GM19452 (cell line): ENCODE results near the gene GALNT17.
"Not testable (repeated sequence)": the region's sequence is repeated elsewhere in the genome, so short reads cannot be mapped to it uniquely, and the experiment has no call there.

ENCODE experiments used
- ATAC-seq: cut with Tn5 transposase; IDR thresholded peaks from one replicate; pipeline ENCODE4 v1.9.1; 2021; ENCODE audit not compliant: unreplicated experiment

GALNT17 gene

DNA sequence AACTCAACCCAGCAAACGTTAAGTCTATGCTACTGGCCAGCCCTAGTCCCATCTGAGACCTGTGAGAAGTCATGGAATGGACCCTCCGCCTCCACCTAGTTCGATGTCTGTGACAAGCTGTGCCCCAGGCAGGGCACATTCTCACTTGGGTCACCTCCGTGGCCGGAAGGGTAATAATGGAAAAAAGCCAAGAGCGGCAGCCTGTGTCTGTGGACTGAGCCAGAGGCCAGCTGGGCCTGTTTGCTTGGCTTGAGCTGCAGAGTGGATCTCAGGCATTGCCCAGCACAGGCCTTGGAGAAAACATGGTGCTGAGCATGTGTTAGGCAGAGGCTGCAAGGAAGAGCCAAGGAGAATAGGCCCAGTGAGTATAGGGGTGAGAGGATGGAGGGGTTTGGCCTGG, 97.8 kb downstream of the GALNT17 start:
- no peak for ATAC-seq

DNA sequence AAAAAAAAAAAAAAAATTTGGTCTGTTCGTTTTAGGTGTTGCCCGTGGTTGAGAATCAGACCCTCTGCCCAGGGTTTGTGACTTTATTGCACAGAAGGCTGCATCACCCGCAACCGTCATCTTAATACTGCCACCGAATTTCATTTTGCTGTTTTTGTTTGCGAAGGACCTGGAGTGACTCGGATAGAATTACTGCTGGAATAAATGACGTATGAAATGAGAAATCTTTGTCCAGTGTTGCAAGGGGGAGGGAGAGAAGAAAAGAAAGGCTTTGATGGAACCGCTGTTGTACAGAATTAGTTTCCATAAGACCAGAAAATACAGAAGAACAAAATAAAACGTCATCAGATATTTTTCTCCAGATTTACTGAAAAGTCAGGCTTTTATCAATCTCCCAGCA, 103.3 kb downstream of the GALNT17 start:
- ATAC-seq, result no peak

DNA sequence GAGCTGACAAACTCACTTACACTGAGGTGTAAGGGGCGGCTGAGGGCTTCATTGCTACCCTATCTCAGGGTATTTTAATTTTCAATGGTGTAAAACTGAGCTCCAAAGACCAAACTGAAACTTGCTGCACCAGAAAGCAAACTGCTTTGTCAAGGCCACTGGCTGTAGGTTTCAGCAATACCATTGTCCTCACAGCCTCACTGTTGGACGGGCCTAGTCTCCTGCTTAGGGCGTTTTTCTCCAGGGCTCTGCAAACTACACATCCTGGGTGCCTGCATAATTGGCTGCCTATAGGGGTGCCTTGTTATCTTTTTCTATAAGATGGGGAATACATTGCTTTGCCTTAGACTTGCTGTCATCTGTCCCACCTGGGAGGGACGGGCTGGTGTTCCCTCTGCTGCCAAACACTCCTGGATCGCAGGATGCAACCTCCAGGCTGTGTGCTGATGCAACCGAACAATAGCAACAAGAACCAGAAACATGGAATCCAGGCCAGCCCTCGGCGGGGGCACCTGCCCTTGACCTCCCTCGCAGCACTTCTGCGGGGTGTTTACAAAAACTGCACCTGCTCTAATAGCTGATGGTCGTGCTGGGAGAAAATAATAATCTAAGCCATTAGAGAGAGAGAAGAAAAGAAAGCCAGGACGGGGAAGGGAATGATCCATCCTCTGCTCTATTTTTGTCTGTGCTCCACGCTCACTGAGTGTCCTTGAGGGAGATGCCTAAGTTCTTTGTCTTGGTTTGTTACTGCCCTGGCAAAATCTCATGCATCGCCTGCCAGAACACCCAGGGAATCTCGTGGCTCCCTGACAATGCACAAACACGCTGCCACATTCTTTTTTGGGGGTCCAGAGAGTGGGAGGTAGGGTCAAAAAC, 104.5 kb downstream of the GALNT17 start:
- no peak for ATAC-seq

DNA sequence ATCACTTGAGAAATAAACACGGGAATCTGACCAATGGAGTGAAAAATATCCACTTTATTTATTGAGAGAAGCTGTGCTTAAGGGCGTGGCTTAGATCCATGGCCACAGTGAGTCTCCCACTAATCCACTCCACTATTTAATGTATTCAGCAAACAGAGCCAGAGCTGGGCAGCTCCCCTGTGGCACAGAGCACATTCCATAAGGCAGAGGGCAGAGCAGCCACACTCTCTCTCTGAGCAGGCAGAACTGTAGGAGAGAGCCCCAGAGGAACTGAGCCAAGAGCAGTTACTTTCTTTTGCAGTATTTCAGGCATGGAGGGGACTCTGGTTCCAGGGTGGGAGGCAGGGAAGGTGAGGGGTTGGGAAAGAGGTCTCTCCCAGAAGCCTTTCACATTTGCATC, 106.0 kb downstream of the GALNT17 start:
- ATAC-seq, result no peak

DNA sequence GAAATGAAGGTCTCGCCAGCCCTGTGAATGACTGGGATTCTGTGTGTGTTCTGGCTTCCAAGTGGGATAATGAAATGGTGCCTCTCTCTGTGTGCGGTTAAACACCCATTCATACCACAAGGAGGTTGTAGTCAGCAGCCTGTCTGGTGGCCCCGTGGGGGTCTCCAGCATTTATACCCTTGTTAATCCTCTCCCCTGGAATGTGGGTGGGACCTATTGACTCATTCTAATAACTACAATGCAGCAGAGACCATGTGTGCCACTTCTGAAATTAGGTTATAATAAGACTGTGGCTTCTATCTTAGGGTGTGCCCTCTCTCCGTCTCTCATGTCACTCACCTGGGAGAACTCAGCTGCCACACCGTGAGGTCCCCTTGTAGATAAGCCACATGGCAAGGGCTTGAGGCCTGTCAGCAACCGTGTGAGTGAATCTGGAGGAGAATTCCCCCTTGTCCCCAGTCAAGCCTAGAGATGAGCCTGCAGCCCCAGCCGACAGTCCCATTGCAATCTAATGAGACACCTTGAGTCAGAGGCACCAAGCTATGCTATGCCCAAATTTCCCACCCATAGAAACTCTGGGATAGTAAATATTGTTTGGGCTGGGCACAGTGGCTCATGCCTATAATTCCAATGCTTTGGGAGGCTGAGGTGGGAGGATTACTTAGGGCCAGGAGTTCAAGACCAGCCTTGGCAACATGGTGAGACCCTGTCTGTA, 106.8 kb downstream of the GALNT17 start:
- no peak for ATAC-seq

DNA sequence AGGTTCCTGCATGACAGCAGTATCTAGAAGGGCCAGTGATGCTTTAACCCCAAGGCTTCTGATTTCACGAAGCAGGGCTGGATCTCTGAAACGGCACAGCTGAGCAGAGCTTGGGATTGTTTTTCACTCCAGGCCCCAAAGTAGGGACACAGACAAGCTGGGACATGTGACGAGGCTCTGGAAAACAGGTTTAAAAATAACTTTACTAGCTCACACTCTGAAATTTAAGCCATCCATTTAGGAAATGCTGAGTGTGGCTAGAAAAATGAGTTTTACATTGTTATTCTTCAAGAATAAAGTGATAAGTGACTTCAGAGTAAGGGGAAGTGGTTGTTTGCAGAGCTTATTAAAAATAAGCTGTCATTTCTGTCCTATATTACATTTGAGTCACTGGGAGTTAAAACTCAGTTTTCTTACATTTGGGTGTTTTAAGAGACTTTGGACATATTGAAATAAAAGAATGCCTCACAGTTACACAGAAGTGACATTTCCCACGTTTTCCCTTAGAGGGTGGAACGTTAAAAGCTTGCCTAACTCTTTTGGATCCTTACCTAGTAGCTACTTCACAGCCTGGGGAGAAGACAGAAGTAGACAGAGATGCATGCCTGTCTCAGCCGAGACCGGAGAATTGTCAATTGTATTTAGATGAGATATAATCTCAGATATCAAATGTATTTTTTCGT, 107.8 kb downstream of the GALNT17 start:
- ATAC-seq, result no peak

DNA sequence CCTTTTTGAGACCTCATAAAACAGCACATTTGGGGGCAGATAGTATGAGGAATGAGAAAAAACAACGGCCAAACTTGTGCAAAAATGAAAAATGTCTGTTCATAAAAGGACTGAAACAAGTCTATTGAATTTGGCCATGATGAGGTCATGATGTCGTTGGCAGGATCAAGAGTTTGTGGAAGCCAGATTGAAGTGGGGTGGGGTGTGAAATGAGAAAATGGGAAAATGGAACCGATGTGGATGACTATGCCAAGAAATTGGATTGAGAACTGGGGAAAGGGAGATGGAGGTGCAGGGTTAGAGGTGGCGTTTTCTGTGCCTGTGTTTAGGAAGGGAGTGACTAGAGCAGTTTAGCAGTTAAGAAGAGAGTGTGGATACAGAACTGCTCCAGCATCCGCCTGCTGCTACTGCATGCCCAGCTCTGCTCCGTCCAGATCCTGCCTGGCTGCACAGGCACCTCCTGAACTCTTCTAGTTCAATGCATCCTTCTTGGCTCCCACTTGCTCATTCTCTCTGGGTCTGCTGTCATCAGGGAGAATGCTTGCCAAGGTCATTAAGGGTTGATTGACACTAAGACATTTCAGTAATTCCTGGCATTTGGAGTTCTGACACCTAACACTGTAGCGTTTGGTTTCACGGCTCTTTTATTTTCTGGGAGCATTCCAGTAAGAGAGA, 111.9 kb downstream of the GALNT17 start:
- ATAC-seq, result no peak

DNA sequence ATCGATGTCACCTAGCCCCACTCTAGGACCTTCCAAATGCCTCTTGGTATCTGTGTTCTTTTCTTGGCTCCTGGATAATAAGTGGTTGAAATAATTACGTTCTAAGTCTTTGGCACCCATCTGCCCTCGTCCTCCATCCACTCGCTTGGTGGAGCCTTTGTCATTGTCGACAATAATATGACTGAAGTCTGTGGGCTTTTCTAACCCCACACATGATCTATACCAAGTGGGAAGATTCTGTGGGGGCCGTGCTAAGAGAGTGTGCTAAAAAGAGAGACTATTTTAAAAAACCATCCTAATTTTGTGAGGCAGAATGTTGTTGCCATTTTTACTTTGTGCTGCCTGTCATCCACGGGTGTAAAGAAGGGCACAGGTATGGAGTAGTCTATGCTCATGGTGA, 113.1 kb downstream of the GALNT17 start:
- ATAC-seq, result no peak

DNA sequence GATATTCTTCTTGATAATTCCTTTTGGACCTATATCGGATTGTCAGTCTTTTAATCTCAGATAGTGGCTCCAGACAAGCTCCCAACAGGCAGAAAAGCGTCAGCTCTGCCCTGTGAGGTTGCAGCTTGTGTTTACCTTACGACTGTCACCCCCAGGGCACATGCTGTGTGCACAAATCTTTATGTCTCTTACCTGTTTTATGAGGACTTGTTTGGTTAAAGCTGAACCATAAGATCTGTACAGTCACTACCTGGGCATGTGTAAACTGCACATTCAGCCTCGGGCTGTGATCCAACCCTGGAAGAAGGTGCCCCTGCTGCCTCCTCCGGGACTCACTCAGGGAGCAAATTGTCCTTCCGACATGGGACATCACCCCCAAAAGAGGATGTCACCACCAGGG, 119.8 kb downstream of the GALNT17 start:
- no peak for ATAC-seq

DNA sequence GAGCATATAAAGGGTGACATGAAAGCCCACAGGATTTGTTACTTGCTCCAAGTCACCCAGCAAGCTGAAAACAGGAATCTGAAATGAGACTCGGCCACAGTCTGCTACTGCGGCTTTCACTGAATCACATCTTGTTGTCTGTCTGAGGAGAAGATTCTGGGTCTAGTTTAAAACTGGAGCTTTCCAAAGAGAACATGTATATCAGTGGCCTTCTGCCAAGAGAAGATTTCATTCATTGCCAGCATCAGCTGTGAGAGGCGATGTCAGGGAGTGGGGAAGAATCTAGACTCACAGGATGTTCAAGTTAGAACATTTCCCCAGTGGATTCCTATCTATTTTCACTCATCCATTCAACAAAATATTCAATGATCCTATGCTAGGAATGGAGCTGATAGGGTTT, 122.8 kb downstream of the GALNT17 start:
- no peak for ATAC-seq

DNA sequence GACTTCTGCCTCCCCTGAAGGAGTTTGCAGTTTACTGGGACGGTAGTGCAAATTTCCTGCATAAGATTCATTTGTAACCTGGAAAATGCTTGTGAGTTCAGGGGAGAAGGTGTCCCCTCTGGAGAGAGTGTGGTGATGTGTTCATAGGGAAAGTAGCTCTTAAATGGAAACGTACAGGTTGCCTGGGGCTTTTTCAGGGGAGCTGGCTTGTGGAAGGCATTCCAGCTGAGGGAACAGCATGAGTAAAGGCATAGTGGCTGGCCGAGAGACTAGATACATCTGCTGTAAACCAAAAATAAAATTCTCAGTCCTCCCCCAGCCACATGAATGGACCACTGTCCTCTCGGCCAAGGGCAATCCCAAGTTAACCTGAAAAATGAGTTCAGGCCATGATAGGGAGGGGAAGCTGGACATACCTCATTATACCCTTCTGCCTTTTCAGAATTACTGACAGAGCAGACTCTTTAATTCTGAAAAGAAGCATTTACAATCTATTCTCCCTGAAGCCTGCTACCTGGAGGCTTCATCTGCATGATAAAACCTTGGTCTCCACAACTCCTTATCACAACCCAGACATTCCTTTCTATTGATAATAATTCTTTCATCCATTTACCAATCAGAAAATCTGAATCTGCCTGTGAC, 123.7 kb downstream of the GALNT17 start:
- ATAC-seq, result no peak

DNA sequence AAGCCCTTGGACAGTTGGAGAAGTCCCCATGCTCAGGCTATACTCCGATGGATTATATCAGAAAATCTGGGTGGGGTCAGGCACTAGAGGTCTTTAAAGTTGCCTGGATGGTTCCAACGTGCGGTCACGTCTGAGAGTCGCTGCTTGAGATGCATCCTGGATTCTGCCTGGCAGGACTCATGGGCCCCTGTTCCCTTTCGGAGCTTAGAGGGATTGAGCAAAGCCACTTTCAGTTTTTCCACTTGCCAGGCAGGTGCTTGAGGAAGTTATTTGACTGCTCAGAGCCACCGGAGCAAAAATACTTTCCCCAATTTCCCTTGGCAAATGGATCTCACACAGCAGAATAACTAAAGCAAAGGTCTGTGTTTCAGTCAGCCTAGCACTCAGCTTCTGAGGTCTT, 129.1 kb downstream of the GALNT17 start:
- ATAC-seq, result no peak

DNA sequence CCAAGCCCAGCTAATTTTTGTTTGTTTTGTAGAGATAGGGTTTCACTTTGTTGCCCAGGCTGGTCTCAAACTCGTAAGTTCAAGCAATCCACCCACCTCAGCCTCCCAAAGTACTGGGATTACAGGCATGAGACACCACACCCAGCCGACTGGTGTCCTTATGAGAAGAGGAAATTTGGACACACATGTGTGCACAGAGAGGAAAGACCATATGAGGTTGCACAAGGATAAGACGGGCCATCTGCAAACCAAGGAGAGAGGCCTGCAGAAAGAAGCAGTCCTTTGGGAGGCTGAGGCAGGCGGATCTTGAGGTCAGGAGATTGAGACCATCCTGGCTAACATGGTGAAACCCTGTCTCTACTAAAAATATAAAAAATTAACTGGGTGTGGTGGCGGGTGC, 130.9 kb downstream of the GALNT17 start:
- not testable (repeated sequence) for ATAC-seq

DNA sequence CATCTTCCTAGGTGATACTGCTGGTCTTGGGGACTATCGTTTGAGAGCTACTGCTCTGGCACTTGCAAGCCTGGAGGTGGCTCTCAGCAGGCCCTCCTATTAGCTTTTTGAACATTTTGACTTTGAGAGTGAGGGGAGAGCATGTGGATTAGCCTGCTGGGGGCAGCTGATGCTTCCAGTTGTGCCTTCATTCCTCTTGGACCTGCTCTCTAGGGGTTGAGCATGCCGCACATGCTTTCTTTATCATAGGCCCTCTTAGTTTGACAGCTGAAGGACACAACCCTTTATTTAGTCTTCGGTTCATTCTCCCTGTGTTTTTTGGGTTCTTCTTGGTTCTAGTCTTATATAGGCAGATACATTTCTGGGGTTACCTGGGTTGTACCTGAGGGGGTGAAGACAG, 132.1 kb downstream of the GALNT17 start:
- no peak for ATAC-seq

DNA sequence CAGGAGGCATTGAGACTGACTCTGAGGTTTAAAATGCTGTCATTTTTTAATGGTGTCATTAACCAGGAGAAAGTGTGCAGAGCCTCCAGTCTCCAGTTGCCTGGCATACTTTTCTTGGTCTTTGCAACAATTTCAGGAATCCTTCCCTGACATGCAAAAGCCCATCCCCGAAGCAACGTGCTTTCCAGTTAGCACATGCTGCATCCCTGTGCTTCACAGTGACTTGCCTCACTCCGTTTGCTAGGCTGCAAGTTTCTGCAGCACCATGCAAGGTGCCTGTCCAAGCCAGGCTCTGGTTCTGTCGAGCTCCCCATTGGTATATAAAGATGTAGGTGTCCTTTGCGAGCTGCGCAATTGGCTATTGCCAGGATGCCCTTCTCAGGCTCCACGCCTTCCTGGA, 135.0 kb downstream of the GALNT17 start:
- ATAC-seq, result no peak

DNA sequence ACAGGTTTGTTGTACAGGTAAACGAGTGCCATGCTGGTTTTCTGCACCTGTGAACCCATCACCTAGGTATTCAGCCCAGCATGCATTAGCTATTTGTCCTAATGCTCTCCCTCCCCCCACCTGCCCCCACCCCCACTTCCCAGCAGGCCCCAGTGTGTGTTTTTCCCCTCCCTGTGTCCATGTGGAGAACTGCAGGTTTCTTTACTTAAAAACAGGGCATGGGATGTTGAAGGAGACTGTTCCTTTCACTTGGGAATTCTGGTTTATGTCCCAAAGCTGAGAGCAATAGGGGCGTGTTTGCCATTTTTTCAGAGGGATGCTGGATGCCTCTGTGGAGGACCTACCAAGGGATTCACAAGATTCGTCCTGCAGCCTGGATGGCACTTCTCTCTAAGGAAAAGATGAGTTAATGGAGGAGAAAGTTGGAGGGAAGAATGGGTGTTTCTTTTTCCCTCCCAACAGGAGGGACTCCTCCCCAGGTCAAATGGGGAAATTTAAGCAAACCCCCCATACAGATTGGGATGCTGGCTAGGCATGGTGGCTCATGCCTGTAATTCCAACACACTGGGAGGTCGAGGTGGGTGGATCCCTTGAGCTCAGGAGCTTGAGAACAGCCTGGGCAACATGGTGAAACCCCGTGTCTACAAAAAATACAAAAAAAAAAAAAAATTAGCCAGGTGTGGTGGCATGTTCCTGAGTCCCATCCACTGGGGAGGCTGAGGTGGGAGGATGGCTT, 136.0 kb downstream of the GALNT17 start:
- ATAC-seq, result no peak

DNA sequence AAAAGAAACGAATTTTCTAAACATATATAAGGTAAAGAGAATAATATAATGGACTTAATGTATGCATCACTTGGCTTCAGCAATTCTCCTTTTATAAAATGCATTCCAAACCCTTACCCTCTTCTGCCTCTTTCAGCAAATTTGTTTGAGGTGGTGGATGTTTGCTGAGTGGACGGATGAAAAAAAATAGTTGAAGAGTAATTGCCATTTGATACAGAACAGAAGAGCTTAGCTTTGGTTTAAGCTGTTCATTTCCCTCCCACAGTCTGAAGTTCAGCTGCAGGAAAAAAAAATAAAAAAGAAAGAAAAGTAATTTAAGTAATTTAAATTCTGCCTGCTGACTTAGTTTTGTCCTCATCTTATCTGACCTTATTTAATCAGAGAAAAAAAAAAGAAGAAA, 138.6 kb downstream of the GALNT17 start:
- ATAC-seq, result no peak

DNA sequence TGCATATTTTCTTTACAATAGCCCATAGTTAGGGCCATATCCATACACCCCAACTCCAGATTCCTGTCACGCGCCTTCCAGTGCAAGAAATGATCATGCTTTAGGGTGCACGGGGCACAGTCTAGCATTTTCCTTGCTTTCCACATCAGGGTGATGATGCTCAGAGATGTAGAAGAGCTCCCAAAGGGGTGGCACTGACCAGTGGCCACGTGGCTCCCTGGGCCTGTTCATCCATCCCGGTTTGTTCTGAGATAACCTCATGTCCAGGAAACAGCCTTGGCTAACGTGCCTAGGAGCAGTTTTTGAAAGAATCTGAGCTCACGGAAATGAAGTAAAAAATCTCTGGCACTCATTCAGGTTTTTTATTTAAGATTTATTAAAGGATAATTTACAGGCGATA, 139.3 kb downstream of the GALNT17 start:
- no peak for ATAC-seq

DNA sequence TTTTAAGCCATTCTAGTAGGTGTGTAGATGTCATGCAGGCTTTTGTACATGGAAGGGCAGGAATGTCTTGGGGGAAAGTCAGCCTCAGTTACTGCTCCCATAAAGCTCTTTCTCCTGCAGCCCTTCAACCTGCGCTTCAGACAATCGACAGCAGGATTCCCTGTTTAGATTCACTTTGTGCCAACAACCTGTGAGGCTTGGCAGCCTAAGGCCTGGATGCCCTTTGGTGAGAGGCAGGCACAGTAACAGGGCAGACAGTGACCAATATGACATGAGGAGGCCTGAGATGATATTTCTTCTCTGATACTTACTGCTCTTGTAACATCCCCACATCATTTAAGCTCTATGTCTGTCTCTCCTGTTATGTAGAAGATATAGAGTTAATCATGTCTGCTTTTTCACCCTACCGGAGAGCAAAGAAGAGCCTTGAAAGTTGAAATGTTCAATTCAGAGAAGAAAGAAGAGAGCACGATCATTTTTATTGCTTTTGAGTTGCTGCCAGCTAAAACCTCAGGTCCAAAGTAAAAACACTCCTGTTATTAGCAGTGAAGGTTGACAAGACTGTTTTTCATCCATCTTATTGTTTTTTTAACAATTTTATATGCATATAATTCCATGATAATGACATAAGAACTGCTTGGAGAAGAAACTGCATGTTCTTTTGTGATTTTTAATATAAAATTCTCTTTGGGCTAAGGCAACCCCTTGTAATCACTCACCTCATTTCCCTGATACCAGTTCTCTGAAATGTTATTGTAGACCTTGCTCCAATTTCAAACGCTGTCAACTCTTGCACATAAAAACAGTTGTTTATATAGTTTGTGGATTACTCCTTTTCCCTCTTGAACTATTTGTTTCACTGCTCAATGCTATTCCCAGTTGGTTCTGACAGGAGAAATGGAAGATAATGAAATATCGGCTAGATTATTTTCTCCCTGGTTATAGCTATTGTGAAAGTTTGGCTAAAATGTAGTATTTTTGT, 140.9 kb downstream of the GALNT17 start:
- no peak for ATAC-seq
